Measurements from ENCODE around the gene FAAP24.
"Not testable (repeated sequence)": the region's sequence is repeated elsewhere in the genome, so short reads cannot be mapped to it uniquely, and the experiment has no call there.

Gene FAAP24

DNA sequence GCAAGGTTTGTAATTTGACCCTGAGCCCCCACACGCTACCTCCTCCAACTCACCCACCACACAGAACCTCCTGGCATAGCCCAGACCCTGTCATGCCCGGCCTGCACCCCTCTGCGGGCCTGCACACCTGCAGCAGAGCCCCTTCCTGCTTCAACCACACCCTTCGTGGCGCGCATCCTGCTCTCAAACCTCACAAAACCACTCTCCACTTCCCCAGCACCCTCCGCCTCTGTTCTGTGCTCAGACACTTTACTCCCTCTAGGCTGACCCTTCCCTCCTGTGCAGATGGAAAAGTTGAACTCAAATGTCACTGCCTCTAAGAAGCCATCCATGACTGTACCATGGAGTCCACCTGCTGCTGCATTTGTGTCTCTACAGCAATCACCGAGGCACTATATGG, 28.5 kb downstream of the FAAP24 start:
- TF ChIP-seq, protein P1, sequence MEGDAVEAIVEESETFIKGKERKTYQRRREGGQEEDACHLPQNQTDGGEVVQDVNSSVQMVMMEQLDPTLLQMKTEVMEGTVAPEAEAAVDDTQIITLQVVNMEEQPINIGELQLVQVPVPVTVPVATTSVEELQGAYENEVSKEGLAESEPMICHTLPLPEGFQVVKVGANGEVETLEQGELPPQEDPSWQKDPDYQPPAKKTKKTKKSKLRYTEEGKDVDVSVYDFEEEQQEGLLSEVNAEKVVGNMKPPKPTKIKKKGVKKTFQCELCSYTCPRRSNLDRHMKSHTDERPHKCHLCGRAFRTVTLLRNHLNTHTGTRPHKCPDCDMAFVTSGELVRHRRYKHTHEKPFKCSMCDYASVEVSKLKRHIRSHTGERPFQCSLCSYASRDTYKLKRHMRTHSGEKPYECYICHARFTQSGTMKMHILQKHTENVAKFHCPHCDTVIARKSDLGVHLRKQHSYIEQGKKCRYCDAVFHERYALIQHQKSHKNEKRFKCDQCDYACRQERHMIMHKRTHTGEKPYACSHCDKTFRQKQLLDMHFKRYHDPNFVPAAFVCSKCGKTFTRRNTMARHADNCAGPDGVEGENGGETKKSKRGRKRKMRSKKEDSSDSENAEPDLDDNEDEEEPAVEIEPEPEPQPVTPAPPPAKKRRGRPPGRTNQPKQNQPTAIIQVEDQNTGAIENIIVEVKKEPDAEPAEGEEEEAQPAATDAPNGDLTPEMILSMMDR (IDR thresholded peaks at IDR 0.05; ENCODE audit: extremely low read depth, insufficient read depth, missing control alignments), result no peak
- in situ Hi-C loops (cut with MboI; ENCODE audit: low pct_unique_long_range_greater_than_20kb, low sequenced_read_pairs, unreplicated experiment), result no loop called here
- no peak for DNase-seq (ENCODE audit: low spot score)

DNA sequence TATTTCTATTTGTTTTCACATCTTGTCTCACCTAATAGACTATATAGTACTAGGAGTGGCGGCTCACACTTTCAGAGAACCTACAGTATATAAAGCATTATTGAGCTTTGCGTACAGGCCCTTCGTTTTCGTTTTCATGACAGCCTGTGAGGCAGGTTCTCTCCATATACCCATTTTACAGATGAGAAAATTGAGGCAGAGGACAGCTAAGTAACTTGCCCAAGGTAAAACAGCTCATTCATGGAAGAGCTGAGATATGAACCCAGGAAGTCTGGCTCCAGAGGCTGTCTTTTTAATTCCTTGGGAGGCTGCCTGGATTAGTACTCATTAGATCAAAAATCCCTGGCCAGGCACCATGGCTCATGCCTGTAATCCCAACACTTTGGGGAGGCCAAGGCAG, 28.9 kb downstream of the FAAP24 start:
- in situ Hi-C loops (cut with MboI; ENCODE audit: low pct_unique_long_range_greater_than_20kb, low sequenced_read_pairs, unreplicated experiment), result no loop called here
- TF ChIP-seq, protein P1 (IDR thresholded peaks at IDR 0.05; ENCODE audit: extremely low read depth, insufficient read depth, missing control alignments), result no peak
- no peak for DNase-seq (ENCODE audit: low spot score)

DNA sequence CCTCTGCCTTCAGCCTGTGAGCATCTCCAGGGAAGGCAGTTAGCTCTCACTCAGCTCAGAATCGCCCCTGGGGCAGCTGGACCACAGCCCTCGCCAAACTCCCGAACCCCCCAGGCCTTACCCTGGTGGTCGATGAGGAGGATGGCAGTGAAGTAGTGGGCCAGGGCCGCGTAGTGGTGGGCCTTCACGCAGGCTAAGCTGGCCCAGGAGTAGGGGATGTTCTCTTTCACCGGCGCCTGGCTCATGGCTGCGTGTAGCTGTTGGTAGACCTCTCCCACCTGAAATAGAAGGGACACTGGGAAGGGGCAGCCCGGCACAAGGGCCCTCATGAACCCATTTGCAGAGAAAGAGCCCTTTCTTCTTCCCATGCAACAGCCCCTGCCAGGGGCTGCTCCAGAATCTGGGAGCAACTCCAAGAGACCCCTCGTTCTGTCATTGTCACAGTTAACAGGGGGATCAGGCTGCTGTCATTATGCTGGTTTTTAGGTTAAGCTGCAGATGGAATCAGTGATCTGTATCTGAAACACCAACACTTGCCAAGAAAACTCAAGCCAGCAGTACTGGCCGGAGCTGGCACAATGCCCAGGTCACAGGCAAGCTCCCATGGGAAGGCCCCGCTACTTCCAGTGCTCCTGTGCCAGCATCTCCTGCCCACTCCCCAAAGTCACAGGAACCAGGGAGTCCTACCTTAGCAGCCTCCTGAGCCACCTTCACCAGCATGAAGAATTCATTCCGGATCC, 30.3 kb downstream of the FAAP24 start:
- DNase-seq (ENCODE audit: low spot score); in situ Hi-C loops (cut with MboI; ENCODE audit: low pct_unique_long_range_greater_than_20kb, low sequenced_read_pairs, unreplicated experiment): not testable (repeated sequence)

DNA sequence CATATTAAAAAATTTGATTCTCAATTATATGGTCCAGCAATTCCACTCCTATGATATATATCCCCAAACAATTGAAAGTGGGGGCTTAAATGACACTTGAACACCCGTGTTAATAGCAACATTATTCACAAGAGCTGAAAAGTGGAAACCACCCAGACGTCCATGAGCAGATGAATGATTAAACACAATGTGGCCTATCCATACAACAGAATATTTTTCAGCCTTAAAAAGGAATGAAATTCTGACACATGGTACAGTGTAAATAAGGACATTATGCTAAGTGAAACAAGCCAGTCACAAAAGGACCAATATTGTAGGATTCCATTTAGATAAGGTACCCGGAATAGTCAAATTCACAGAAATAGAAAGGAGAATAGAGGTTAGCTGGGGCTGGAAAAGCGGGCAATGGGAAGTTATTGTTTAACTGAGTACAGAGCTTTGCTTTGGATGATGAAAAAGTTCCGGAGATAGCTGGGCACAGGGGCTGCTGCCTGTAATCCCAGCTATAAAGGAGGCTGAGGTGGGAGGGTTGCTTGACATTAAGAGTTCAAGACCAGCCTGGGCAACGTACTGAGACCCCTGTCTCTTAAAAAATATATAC, 31.5 kb downstream of the FAAP24 start:
- DNase-seq (ENCODE audit: low spot score); in situ Hi-C loops (cut with MboI; ENCODE audit: low pct_unique_long_range_greater_than_20kb, low sequenced_read_pairs, unreplicated experiment): not testable (repeated sequence)

DNA sequence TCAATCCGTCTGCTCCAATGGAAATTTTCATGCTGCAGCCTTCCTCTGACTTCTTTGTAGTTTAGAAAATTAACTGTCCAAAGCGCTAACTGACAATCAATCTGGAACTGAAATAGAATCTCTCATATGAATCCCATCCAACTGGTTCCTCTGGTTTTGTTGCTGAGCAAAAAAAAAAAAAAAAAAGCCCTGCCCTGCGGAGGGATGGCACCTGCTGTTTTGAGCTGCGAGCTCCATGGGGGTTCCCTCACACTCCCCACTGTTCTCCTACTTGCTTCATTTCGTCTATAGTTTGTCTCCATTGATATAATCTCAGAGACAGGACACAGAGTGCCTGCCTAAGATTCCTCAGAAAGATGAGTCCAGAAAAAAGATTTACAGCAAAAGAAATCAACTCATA, 33.4 kb downstream of the FAAP24 start:
- TF ChIP-seq, protein P1 (IDR thresholded peaks at IDR 0.05; ENCODE audit: extremely low read depth, insufficient read depth, missing control alignments), result no peak
- in situ Hi-C loops (cut with MboI; ENCODE audit: low pct_unique_long_range_greater_than_20kb, low sequenced_read_pairs, unreplicated experiment), result no loop called here
- no peak for DNase-seq (ENCODE audit: low spot score)

DNA sequence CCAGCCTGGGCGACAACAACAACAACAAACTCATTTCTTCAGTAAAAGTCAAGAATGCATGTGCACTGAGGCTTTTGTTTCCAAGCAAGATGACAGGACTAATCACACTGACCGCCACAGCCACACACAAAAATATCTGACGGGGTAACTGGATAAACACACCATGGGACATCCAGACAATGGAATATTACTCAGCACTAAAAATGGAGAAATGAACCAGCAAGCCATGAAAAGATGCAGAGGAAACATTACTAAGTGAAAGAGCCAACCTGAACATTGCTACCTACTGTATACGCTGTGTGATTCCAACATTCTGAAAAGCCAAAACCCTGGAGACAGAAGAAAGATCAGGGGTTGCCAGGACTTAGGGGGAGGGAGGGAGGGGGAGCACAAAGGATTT, 36.7 kb downstream of the FAAP24 start:
- TF ChIP-seq, protein P1 (IDR thresholded peaks at IDR 0.05; ENCODE audit: extremely low read depth, insufficient read depth, missing control alignments), result no peak
- no peak for DNase-seq (ENCODE audit: low spot score)
- in situ Hi-C loops (cut with MboI; ENCODE audit: low pct_unique_long_range_greater_than_20kb, low sequenced_read_pairs, unreplicated experiment), result no loop called here

DNA sequence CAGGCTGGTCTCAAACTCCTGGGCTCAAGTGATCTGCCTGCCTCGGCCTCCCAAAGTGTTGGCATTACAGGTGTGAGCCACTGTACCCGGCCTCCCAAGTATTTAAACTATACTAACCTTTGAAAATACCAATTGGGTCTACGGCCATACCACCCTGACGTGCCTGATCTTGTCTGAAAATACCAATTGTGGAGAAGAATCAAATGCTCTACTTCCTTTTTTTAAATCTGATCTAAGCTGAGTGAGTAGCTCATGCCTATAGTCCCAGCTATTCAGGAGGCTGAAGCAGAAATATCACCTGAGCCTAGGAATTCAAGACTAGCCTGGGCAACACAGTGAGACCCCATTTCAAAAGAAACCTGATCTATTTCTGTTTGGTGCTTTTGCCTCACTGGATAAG, 38.8 kb downstream of the FAAP24 start:
- DNase-seq (ENCODE audit: low spot score); in situ Hi-C loops (cut with MboI; ENCODE audit: low pct_unique_long_range_greater_than_20kb, low sequenced_read_pairs, unreplicated experiment): not testable (repeated sequence)

DNA sequence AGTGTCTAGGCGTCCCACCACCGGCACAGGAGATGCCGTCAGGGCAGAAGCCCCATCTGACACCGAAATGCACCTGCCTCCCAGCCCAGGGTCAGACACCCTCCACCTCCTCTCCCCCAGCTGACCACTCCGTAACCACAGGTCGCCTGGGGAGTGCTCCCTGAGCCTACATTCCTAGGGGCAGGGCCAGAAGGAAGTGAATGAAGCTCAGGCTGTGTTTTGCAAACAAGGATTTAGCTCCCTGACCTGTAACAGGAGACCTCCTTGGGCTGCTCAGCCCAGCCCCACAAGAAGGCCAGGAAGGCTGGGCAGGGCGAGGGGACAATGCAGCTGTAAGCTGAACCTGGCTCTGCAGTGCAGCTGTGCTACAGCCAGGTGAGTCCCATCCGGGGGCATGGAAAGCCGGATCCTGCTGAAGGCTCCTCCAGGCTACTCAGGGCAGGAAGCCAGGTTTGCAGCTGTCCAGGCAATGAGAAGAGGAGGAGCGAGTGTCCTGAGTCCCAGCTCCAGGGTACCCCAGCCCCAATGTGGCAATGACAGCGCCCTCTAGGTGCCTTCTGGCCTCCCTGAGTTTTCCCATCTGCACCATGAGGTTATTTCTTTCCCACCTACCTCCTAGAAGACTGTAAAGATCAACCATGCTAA, 50.6 kb downstream of the FAAP24 start:
- TF ChIP-seq, protein P1 (IDR thresholded peaks at IDR 0.05; ENCODE audit: extremely low read depth, insufficient read depth, missing control alignments), result no peak
- in situ Hi-C loops (cut with MboI; ENCODE audit: low pct_unique_long_range_greater_than_20kb, low sequenced_read_pairs, unreplicated experiment), result no loop called here
- DNase-seq (ENCODE audit: low spot score), result no peak
